ENCODE data around the gene SYT1. TPM values are rescaled to one million over a fixed set of nuclear protein-coding genes. Genes with fewer than 3 reads are reported as not detected.

Gene SYT1
- total RNA-seq, 1 experiment from 2014 or later = 44.9 TPM

DNA sequence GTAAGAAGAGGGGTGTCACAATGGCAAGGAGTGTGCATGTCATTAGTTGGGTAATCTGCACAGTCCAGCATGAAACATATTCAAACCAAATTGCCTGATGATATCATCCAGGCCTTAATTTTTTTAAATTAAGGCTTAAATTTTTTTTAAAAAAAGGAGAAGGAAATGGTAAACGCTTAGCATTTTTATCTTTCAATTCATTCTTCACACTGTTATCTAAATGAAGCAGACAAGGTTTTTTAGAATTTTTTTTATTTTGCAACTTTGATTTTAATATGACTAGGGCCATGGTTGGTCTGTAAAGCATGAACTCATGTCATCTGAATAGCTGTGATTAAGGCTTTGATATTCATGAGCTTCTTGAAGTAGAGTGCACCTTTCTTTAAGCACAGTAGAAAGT lies 362.5 kb downstream of the SYT1 start:
- Histone ChIP-seq H3K36me3 (ENCODE audit: control insufficient read depth in 1 of 2, insufficient read depth in 2 of 2, low read length in 2 of 2) (no peaks in the 10 kb centered on the region), H3K4me2 (ENCODE audit: low read length) (no peak overlapping the region), H3K9ac (ENCODE audit: low read length) (no peak overlapping the region), H3K4me3 (replicated peaks in 1 of 2; ENCODE audit: low read depth in 1 of 2, low read length in 2 of 2) (no peak overlapping the region), H3K27me3 (ENCODE audit: insufficient read depth, low read length) (no peaks in the 10 kb centered on the region), H3K79me2 (ENCODE audit: insufficient read depth, low read length) (no peaks in the 10 kb centered on the region), H3K9me2 (ENCODE audit: insufficient read depth) (no peaks in the 10 kb centered on the region), H4K20me1 (ENCODE audit: insufficient read depth) (no peaks in the 10 kb centered on the region), H3K9me3 (ENCODE audit: control insufficient read depth in 1 of 2, insufficient read depth in 1 of 2, low read depth in 1 of 2, low read length in 2 of 2) (no peaks in the 10 kb centered on the region), H3K27ac (ENCODE audit: low read depth, low read length) (no peak overlapping the region), H3K4me1 (ENCODE audit: control insufficient read depth in 1 of 2, insufficient read depth in 2 of 2, low read length in 2 of 2) (no peaks in the 10 kb centered on the region), H2AFZ (ENCODE audit: low read depth, low read length, poor library complexity, severe bottlenecking) (no peak overlapping the region)
- DNase-seq (ENCODE audit: low read depth, low spot score) (no peak), ATAC-seq (no peak)
- no TSS peak for BruUV-seq (replicated peaks)
- ChIA-PET CTCF (no interaction called here), RAD21 (ENCODE audit: low non-redundant PET in 1 of 2, low total read pairs in 2 of 2, uncharacterized antibody in 2 of 2, unreplicated experiment in 2 of 2) (no interaction called here), POLR2A (no interaction called here)
- intact Hi-C loops (cut with micrococcal nuclease) = no loop called here
- TF ChIP-seq YY1 (IDR thresholded peaks at IDR 0.05; ENCODE audit: extremely low read depth, insufficient replicate concordance, low read depth, low read length) = no peak
- TF ChIP-seq, protein P1, sequence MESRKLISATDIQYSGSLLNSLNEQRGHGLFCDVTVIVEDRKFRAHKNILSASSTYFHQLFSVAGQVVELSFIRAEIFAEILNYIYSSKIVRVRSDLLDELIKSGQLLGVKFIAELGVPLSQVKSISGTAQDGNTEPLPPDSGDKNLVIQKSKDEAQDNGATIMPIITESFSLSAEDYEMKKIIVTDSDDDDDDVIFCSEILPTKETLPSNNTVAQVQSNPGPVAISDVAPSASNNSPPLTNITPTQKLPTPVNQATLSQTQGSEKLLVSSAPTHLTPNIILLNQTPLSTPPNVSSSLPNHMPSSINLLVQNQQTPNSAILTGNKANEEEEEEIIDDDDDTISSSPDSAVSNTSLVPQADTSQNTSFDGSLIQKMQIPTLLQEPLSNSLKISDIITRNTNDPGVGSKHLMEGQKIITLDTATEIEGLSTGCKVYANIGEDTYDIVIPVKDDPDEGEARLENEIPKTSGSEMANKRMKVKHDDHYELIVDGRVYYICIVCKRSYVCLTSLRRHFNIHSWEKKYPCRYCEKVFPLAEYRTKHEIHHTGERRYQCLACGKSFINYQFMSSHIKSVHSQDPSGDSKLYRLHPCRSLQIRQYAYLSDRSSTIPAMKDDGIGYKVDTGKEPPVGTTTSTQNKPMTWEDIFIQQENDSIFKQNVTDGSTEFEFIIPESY (IDR thresholded peaks at IDR 0.05; ENCODE audit: extremely low read depth, insufficient replicate concordance, low read length) = no peak
- TF ChIP-seq TCF7L2 (IDR thresholded peaks at IDR 0.05; ENCODE audit: borderline replicate concordance, extremely low read depth, insufficient read depth, insufficient read length) = no peak
- no peak for TF ChIP-seq RAD21 (IDR thresholded peaks at IDR 0.05; ENCODE audit: low read depth)
- no peak for TF ChIP-seq POLR2A (IDR thresholded peaks at IDR 0.05; ENCODE audit: borderline replicate concordance, extremely low read depth, insufficient read depth, insufficient read length)
- TF ChIP-seq CEBPB (IDR thresholded peaks at IDR 0.05; ENCODE audit: low read depth) = no peak
- TF ChIP-seq JUND (IDR thresholded peaks at IDR 0.05) = no peak
- no peak for TF ChIP-seq SP1 (IDR thresholded peaks at IDR 0.05; ENCODE audit: low read depth)
- TF ChIP-seq FOSL1 (IDR thresholded peaks at IDR 0.05; ENCODE audit: low read depth) = no peak

DNA sequence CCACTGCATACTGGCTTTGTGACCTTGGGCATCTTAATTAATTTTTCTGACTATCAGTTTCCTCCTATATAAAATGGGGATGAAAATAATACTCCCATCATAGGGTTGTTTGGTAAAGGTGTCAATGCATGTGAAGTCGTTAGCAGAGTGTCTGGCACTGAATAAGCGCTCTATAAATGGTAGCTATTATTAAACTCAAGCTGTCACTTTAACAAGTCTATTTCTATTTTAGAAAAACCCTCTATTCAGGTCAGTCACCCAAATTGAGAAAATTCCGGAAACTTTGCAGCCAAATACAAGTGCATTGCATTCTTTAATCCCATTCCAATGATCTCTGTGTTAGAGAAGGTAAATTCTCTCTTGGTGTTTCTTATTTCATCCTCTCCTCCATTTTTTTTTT lies 363.1 kb downstream of the SYT1 start:
- H3K9ac ChIP-seq (ENCODE audit: low read length) = no peak overlapping the region
- H3K9me3 ChIP-seq (ENCODE audit: control insufficient read depth in 1 of 2, insufficient read depth in 1 of 2, low read depth in 1 of 2, low read length in 2 of 2) = no peaks in the 10 kb centered on the region
- intact Hi-C loops (cut with micrococcal nuclease) = no loop called here
- no peak overlapping the region for H3K27ac ChIP-seq (ENCODE audit: low read depth, low read length)
- no peaks in the 10 kb centered on the region for H3K27me3 ChIP-seq (ENCODE audit: insufficient read depth, low read length)
- no peaks in the 10 kb centered on the region for H3K36me3 ChIP-seq (ENCODE audit: control insufficient read depth in 1 of 2, insufficient read depth in 2 of 2, low read length in 2 of 2)
- BruUV-seq (replicated peaks) = no TSS peak
- H2AFZ ChIP-seq (ENCODE audit: low read depth, low read length, poor library complexity, severe bottlenecking) = no peak overlapping the region
- no peak overlapping the region for H3K4me3 ChIP-seq (replicated peaks in 1 of 2; ENCODE audit: low read depth in 1 of 2, low read length in 2 of 2)
- H3K4me1 ChIP-seq (ENCODE audit: control insufficient read depth in 1 of 2, insufficient read depth in 2 of 2, low read length in 2 of 2) = no peaks in the 10 kb centered on the region
- POLR2A ChIA-PET = no interaction called here
- ATAC-seq (no peak), DNase-seq (ENCODE audit: low read depth, low spot score) (no peak)
- no peaks in the 10 kb centered on the region for H3K79me2 ChIP-seq (ENCODE audit: insufficient read depth, low read length)
- H3K4me2 ChIP-seq (ENCODE audit: low read length) = no peak overlapping the region
- no peaks in the 10 kb centered on the region for H4K20me1 ChIP-seq (ENCODE audit: insufficient read depth)
- no peaks in the 10 kb centered on the region for H3K9me2 ChIP-seq (ENCODE audit: insufficient read depth)
- RAD21 ChIA-PET (ENCODE audit: low non-redundant PET in 1 of 2, low total read pairs in 2 of 2, uncharacterized antibody in 2 of 2, unreplicated experiment in 2 of 2) = no interaction called here
- CTCF ChIA-PET = no interaction called here
- TF ChIP-seq, protein P2, sequence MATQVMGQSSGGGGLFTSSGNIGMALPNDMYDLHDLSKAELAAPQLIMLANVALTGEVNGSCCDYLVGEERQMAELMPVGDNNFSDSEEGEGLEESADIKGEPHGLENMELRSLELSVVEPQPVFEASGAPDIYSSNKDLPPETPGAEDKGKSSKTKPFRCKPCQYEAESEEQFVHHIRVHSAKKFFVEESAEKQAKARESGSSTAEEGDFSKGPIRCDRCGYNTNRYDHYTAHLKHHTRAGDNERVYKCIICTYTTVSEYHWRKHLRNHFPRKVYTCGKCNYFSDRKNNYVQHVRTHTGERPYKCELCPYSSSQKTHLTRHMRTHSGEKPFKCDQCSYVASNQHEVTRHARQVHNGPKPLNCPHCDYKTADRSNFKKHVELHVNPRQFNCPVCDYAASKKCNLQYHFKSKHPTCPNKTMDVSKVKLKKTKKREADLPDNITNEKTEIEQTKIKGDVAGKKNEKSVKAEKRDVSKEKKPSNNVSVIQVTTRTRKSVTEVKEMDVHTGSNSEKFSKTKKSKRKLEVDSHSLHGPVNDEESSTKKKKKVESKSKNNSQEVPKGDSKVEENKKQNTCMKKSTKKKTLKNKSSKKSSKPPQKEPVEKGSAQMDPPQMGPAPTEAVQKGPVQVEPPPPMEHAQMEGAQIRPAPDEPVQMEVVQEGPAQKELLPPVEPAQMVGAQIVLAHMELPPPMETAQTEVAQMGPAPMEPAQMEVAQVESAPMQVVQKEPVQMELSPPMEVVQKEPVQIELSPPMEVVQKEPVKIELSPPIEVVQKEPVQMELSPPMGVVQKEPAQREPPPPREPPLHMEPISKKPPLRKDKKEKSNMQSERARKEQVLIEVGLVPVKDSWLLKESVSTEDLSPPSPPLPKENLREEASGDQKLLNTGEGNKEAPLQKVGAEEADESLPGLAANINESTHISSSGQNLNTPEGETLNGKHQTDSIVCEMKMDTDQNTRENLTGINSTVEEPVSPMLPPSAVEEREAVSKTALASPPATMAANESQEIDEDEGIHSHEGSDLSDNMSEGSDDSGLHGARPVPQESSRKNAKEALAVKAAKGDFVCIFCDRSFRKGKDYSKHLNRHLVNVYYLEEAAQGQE (IDR thresholded peaks at IDR 0.05; ENCODE audit: low read depth) = no peak
- no peak for TF ChIP-seq POLR2AphosphoS5 (IDR thresholded peaks at IDR 0.05; ENCODE audit: low read depth, low read length)
- TF ChIP-seq JUND (IDR thresholded peaks at IDR 0.05) = no peak
- TF ChIP-seq POLR2A (IDR thresholded peaks at IDR 0.05; ENCODE audit: borderline replicate concordance, extremely low read depth, insufficient read depth, insufficient read length) = no peak
- TF ChIP-seq CBX3 (IDR thresholded peaks at IDR 0.05; ENCODE audit: low read depth) = no peak
- no peak for TF ChIP-seq YY1 (IDR thresholded peaks at IDR 0.05; ENCODE audit: extremely low read depth, insufficient replicate concordance, low read depth, low read length)
- TF ChIP-seq CEBPB (IDR thresholded peaks at IDR 0.05; ENCODE audit: low read depth) = no peak
- TF ChIP-seq, protein P3, sequence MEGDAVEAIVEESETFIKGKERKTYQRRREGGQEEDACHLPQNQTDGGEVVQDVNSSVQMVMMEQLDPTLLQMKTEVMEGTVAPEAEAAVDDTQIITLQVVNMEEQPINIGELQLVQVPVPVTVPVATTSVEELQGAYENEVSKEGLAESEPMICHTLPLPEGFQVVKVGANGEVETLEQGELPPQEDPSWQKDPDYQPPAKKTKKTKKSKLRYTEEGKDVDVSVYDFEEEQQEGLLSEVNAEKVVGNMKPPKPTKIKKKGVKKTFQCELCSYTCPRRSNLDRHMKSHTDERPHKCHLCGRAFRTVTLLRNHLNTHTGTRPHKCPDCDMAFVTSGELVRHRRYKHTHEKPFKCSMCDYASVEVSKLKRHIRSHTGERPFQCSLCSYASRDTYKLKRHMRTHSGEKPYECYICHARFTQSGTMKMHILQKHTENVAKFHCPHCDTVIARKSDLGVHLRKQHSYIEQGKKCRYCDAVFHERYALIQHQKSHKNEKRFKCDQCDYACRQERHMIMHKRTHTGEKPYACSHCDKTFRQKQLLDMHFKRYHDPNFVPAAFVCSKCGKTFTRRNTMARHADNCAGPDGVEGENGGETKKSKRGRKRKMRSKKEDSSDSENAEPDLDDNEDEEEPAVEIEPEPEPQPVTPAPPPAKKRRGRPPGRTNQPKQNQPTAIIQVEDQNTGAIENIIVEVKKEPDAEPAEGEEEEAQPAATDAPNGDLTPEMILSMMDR (IDR thresholded peaks at IDR 0.05 in 2 of 3, conservative IDR thresholded peaks at IDR 0.05 in 1 of 3; ENCODE audit: borderline replicate concordance in 1 of 3, insufficient read depth in 1 of 3, low read depth in 2 of 3, low read length in 2 of 3) = no peak
- TF ChIP-seq FOSL1 (IDR thresholded peaks at IDR 0.05; ENCODE audit: low read depth) = no peak

All from HCT116 (cell line).